Left renal pelvis (tissue), 4 donors: Measurements from ENCODE around the gene GPC5. TPM values are rescaled to one million over a fixed set of nuclear protein-coding genes. Genes with fewer than 3 reads are reported as not detected.
"Not testable (repeated sequence)": the region's sequence is repeated elsewhere in the genome, so short reads cannot be mapped to it uniquely, and the experiment has no call there.

Experiments
- DNase-seq, 4 donors: peaks; one replicate each; pipeline ENCODE4 v3.0.0-alpha.2; 2013; ENCODE audit warnings: low read depth in 4 of 4, low spot score in 3 of 4
- polyA plus RNA-seq, 4 donors: library from polyadenylated mRNA; unstranded; fragments of 120-200 nt; gene quantifications; one replicate each; pipeline ENCODE4 v1.2.1, GENCODE V29; 2013; ENCODE audit not compliant: insufficient read length in 4 of 4

The GPC5 gene
- polyA plus RNA-seq, 4 donors, result 1.8 to 5.2 (median 3.4) TPM

- no peak for DNase-seq
Measured at GRCh38 chr13:92487238-92487637, 1088.8 kb downstream of the GPC5 start.

- DNase-seq, result no peak
Measured at GRCh38 chr13:92488249-92488852, 1089.9 kb downstream of the GPC5 start.

- no peak for DNase-seq
Measured at GRCh38 chr13:92491839-92492238, 1093.4 kb downstream of the GPC5 start.

GRCh38 chr13:92494915-92495314 is 1096.5 kb downstream of the GPC5 start:
- no peak for DNase-seq

- DNase-seq, result no peak
Measured at GRCh38 chr13:92500192-92500591, 1101.8 kb downstream of the GPC5 start.

GRCh38 chr13:92510416-92510815 is 1112.0 kb downstream of the GPC5 start:
- no peak for DNase-seq

- DNase-seq, result no peak
Measured at GRCh38 chr13:92512852-92513251, 1114.4 kb downstream of the GPC5 start.

- DNase-seq, result no peak
Measured at GRCh38 chr13:92513672-92514071, 1115.3 kb downstream of the GPC5 start.

GRCh38 chr13:92514420-92515125 is 1116.2 kb downstream of the GPC5 start:
- DNase-seq, result no peak

GRCh38 chr13:92516878-92517277 is 1118.5 kb downstream of the GPC5 start:
- DNase-seq, result not testable (repeated sequence)

- not testable (repeated sequence) for DNase-seq
Measured at GRCh38 chr13:92518622-92519021, 1120.2 kb downstream of the GPC5 start.

GRCh38 chr13:92530364-92530763 is 1131.9 kb downstream of the GPC5 start:
- DNase-seq, result no peak

- DNase-seq, result no peak
Measured at GRCh38 chr13:92535222-92536006, 1137.0 kb downstream of the GPC5 start.

- DNase-seq, result no peak
Measured at GRCh38 chr13:92537471-92537870, 1139.0 kb downstream of the GPC5 start.

- DNase-seq, result no peak
Measured at GRCh38 chr13:92538164-92538563, 1139.7 kb downstream of the GPC5 start.

- not testable (repeated sequence) for DNase-seq
Measured at GRCh38 chr13:92539148-92539547, 1140.7 kb downstream of the GPC5 start.

- DNase-seq, result no peak
Measured at GRCh38 chr13:92547266-92547665, 1148.8 kb downstream of the GPC5 start.

GRCh38 chr13:92549276-92549675 is 1150.9 kb downstream of the GPC5 start:
- no peak for DNase-seq

- DNase-seq, result no peak
Measured at GRCh38 chr13:92553470-92554114, 1155.2 kb downstream of the GPC5 start.

- no peak for DNase-seq
Measured at GRCh38 chr13:92560883-92561282, 1162.5 kb downstream of the GPC5 start.

- no peak for DNase-seq
Measured at GRCh38 chr13:92564942-92565341, 1166.5 kb downstream of the GPC5 start.
